Motor neuron (in vitro differentiated cells): ENCODE measurements around the gene KCND2. TPM values are rescaled to one million over a fixed set of nuclear protein-coding genes. Genes with fewer than 3 reads are reported as not detected.
A peak's percentile ranks its signal among the peaks of the same experiment; 100 is the strongest.
"Not testable (repeated sequence)": the region's sequence is repeated elsewhere in the genome, so short reads cannot be mapped to it uniquely, and the experiment has no call there.

Source experiments
- ATAC-seq, 8 experiments: fragments of 200-7000 bp; cut with Tn5 transposase; replicated peaks in 6 of 8; 2 replicates each; pipeline ENCODE4 v1.8.0; 2021; ENCODE audit warnings: mild to moderate bottlenecking in 8 of 8, moderate library complexity in 8 of 8
- H3K27ac ChIP-seq, 2 donors: fragments of 250-450 bp; sonication (Bioruptor Pico); 2 replicates each; pipeline ENCODE4 v1.9.0; 2021; ENCODE audit warnings: antibody characterized with exemption in 2 of 2, mild to moderate bottlenecking in 2 of 2, moderate library complexity in 1 of 2
- H3K4me1 ChIP-seq, 2 donors: fragments of 250-450 bp; sonication (Bioruptor Pico); replicated peaks in 1 of 2; 2 replicates each; pipeline ENCODE4 v1.6.1; 2021; ENCODE audit warnings: antibody characterized with exemption in 2 of 2, mild to moderate bottlenecking in 2 of 2, moderate library complexity in 1 of 2
- H3K4me3 ChIP-seq, 5 donors: fragments of 250-450 bp; sonication (Bioruptor Pico); 2 replicates each; pipeline ENCODE4 v1.9.0; 2021; ENCODE audit warnings: antibody characterized with exemption in 5 of 5, mild to moderate bottlenecking in 5 of 5, moderate library complexity in 4 of 5
- WGBS, 10 experiments: fragments of 450-650 bp; shearing (Covaris generic); methylation state at CpG; one replicate each; pipeline ENCODE4 v1.0.0; 2022; 5-methylcytosine and 5-hydroxymethylcytosine counted together
- in situ Hi-C, 9 experiments: fragments of 400-800 bp; cut with MboI; loops; one replicate each; pipeline ENCODE4 v1.15.0; 2021; ENCODE audit warnings: low sequenced_read_pairs in 9 of 9, low pct_unique_long_range_greater_than_20kb in 2 of 9; ENCODE audit not compliant: unreplicated experiment in 9 of 9
- total RNA-seq, 8 experiments: library from RNA; unstranded; fragments of 300-600 nt; gene quantifications; 2 replicates each; pipeline versions ENCODE4 v1.2.3 to v1.2.4, GENCODE V29; 2022

The KCND2 gene
- total RNA-seq, 8 experiments from 2014 or later: 0.36 to 14.7 (median 5.0) TPM

DNA sequence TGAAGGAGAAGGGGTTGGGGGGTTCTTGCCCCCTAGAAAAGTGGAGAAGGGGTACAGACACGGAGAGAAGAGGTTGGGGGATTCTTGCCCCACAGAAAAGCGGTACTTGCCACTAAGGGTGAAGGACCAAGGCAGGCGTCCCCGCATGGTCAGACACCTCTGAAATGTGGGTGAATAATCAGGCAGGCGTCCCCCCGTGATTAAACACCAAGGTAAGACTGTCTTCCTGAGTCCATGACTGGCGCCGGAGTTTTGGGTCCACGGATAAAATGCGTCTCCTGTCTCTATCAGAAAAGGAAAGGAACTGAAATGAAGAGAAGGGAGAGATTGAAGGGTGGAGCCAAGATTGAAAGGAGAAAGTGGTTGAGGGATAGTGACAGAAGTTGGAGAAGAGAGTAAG is 508.9 kb downstream of the KCND2 start:
- H3K27ac ChIP-seq, in situ Hi-C loops, H3K4me3 ChIP-seq, ATAC-seq, H3K4me1 ChIP-seq: not testable (repeated sequence)
- WGBS, 10 experiments: 40 to 100% (median 83%) methylated on average over 1 to 7 of the region's 10 CpGs; no CpG with 5 or more reads in 2 of the 10 experiments

DNA sequence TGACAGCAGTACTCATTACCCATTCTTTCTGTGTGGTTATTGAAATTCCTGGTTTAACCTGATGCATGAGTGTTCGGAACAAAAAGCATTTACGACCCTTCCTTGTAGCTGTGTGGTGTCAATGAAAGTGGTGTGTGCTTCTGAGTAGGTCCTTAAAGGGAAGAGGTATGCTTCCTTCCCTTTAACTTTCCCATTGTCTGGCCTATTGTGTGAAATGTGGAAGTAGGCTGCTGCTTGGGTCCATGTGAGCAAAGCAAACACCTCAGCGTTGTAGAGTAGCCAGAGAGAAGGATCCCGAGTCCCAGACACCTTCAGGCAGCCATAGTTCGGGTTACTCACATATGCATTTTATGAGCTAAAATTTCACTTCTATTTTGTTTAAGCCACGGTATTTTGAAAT is 510.3 kb downstream of the KCND2 start:
- in situ Hi-C loops: no loop called here
- WGBS, 10 experiments: 21 to 93% (median 86%) methylated on average over 3 to 6 of the region's 6 CpGs; no CpG with 5 or more reads in 2 of the 10 experiments
- H3K27ac ChIP-seq: no peak overlapping the region
- no peak overlapping the region for H3K4me3 ChIP-seq
- no peak for ATAC-seq
- no peaks in the 10 kb centered on the region for H3K4me1 ChIP-seq

DNA sequence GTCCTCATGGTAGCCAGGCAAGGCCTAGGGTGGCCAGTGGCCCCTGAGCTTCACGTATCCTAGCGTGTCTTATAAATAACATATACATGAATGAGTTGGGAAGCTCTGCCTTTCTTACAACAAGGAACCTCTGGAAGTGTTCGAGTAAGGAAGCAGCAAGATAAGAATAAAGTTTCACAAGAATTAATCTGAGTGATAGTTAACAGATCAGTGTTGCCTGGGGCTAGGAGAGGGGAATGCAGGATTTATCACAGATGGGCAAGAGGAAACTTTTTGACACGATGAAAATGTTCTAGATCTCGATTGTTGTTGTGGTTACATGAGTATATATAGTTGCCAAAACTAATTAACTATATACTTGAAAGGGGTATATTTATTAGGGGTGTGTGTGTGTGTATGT is 510.7 kb downstream of the KCND2 start:
- no peak overlapping the region for H3K4me3 ChIP-seq
- no peaks in the 10 kb centered on the region for H3K4me1 ChIP-seq
- in situ Hi-C loops: no loop called here
- no peak for ATAC-seq
- WGBS, 10 experiments: 7 to 100% (median 93%) methylated on average over 2 to 4 of the region's 5 CpGs; no CpG with 5 or more reads in 3 of the 10 experiments
- no peak overlapping the region for H3K27ac ChIP-seq

DNA sequence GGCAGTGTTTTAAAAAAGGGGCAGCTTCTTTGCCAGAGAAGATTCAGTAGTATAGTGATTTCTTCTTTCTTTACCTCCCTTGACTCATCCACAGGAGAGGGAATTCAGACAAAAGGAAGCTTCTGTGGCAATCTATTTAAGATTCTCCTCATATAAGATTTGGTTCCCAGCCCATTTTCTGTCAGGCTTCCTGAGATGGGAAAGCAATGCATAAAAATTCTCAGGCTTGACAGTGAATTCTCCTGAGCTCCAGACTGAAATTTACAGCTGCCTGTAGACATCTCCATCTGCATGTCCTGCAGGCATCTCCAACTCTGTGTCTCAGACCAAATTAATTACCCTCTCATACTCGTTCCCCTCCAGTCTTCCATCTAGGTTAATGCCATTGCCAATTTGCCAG is 512.1 kb downstream of the KCND2 start:
- in situ Hi-C loops: no loop called here
- WGBS, 10 experiments: 0 to 60% (median 17%) methylated on average over 1 of the region's 1 CpG; no CpG with 5 or more reads in 5 of the 10 experiments
- ATAC-seq: peak in 5 of 8 experiments; percentile 45 to 68 (median 53)
- Histone ChIP-seq H3K4me1 (no peaks in the 10 kb centered on the region), H3K27ac (no peak overlapping the region), H3K4me3 (no peak overlapping the region)

DNA sequence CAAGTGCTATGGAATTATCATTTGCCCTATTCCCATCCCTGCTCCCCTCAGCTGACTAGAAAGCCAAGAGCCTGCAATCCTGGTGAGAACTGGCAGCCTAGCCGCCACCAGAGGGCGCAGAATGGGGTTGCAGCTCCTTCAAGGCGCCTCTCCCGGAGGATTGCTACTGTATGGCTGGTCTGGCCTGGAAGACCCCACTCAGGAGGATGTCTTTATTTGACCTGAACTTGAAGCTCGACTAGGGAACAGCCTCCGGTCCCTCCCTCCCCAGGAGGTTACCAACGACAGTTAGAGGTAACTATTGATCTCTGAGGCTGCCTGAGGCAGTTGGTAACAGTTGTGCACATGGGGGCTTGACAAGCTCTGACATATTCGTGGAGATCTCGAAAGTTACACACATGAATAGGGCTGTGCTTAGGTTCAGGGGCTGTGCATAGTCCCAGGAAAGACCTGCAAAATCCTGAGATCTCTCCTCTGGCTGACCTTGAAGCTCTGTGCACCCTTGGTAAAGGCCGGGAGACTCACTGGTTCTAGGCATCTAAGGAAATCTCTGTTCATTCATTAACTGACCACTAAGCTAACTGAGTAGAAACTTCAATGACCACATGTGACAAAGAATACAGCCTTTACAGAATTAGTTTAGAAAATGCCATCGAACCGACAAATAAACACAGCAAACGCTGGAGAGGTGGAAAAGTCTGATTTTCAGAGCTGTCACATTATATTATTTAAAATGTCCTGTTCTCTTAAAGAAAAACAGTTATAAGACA is 519.3 kb downstream of the KCND2 start:
- WGBS, 10 experiments: 36 to 100% (median 71%) methylated on average over 1 to 10 of the region's 13 CpGs
- no peak overlapping the region for H3K4me3 ChIP-seq
- peak; percentile 86 to 98 (median 92) for ATAC-seq
- in situ Hi-C loops: no loop called here
- H3K4me1 ChIP-seq: no peaks in the 10 kb centered on the region
- no peak overlapping the region for H3K27ac ChIP-seq

DNA sequence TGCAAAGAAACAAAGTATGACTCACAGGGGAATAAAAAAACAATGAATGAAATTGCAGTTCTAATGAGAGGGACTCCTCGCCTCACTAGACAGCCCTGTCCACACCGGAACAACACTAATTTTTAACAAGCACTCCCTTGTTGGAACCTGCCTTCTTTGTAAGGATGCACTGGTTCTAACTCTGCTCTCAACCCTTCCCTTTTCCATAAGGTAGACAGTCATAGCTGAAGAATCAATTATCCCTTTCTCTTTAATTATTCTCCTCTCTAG is 519.8 kb downstream of the KCND2 start:
- peak in 1 of 8 experiments; percentile 27 for ATAC-seq
- 83 to 100% (median 100%) methylated on average over 1 to 2 of the region's 2 CpGs; no CpG with 5 or more reads in 3 of the 10 experiments for WGBS, 10 experiments

DNA sequence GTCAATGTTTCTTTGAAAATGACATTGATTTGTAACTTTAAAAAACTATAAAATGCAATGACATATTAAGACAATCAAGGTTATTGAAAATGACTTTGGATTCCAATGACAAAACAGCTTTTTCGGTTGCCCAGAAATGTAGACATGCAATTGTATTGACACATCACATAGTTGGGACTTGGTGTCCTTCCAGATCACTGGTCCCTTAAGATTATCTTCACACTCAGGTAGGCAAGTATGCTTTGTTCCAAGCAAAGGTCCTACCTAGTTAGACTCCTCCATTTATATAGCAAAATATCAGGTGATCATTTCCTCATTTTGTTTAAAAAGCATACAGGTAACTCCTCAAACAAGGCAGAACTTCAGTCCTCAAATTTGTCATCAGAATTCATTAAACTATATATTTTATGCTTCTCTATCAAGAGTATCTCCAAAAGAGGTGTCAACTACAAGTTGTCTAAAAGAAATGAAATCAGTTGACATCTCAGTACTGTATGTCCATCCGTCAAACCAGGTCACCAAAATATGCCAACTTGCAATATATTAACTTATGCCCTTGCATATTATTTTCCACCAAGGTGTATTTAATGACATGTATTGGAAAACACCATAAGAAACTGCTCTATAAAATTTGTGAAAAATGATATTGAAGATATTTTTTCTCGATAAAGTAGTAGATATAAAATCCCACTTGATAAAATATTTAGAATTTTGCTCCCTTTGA is 520.4 kb downstream of the KCND2 start:
- Histone ChIP-seq H3K4me3 (no peak overlapping the region), H3K4me1 (no peaks in the 10 kb centered on the region), H3K27ac (no peak overlapping the region)
- in situ Hi-C loops: no loop called here
- no peak for ATAC-seq
- WGBS, 10 experiments: 57 to 100% (median 91%) methylated on average over 1 to 3 of the region's 3 CpGs; no CpG with 5 or more reads in 1 of the 10 experiments

More for the DNA sequence above, 519.8 kb downstream of the KCND2 start:
- in situ Hi-C loops: no loop called here
- Histone ChIP-seq H3K4me1 (no peaks in the 10 kb centered on the region), H3K27ac (no peak overlapping the region), H3K4me3 (no peak overlapping the region)

DNA sequence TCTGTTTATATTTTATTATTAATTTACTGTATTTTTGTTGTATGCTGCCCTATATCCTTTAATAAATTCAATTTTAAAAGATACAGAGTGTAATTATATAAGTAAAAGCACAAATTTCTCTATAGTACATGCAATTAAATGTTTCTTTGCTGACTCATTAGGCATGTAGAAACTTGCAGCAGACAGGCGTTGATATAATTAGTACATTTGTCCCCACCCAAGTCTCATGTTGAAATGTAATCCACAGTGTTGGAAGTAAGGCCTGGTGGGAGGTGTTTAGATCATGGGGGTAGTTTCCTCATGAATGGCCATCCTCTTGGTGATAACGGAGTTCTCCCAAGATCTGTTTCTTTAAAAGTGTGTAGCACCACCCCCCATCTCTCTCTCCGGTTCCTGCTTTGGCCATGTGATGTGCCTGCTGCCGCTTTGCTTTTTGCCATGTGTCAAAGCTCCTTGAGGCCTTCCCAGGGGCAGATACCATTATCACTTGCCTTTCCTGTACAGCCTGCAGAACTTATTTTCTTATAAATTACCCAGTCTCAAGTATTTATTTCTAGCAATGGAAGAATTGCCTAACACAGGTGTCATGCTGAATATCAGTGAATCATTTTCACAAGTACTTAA is 521.2 kb downstream of the KCND2 start:
- no peaks in the 10 kb centered on the region for H3K4me1 ChIP-seq
- H3K27ac ChIP-seq: no peak overlapping the region
- in situ Hi-C loops: no loop called here
- peak in 2 of 8 experiments; percentile 61 to 78 for ATAC-seq
- 0 to 100% (median 70%) methylated on average over 1 to 3 of the region's 4 CpGs; no CpG with 5 or more reads in 1 of the 10 experiments for WGBS, 10 experiments
- no peak overlapping the region for H3K4me3 ChIP-seq

DNA sequence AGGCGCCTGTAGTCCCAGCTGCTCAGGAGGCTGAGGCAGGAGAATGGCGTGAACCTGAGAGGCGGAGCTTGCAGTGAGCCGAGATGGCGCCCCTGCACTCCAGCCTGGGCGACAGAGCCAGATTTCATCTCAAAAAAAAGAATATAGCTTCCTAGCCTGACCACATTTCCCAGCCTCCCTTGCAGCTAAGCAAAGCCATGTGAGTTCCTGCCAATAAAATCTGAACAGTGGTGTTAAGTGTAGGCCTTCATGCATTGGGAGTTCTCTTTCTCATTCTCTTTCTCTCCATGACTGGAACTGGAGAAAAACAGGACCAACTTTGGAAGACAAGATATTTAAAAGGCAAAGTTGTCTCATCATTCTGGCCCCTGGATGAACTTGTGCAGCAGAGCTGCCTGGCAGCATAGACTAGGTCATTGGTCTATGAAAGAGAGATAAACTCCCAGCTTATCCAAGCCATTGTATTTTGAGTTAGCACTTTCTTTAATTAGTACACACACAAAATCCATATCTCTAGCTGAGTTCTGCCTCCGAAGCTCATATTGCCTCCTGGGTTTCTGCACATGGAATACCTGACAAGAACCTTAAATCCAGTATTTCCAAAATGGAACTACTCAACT is 524.2 kb downstream of the KCND2 start:
- Histone ChIP-seq H3K4me1 (no peaks in the 10 kb centered on the region), H3K27ac (no peak overlapping the region), H3K4me3 (no peak overlapping the region)
- no peak for ATAC-seq
- 67 to 100% (median 95%) methylated on average over 1 to 4 of the region's 7 CpGs; no CpG with 5 or more reads in 1 of the 10 experiments for WGBS, 10 experiments
- in situ Hi-C loops: no loop called here

DNA sequence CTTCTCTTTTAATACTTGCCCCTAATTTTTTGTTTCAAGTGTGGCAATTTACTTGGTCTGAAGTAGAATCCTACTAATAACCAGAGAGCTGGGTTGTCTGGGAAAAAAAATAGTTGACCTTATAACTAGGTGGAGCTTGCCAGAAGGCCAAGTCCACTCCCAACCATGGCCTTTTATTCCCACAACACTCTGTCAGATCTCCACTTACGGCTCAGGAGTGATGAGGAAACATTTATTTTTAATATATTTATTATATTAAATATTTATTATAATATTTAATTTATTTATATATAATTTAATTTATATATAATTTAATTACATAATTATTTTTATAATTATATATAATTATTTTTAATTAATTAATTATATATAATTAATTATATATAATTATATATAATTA is 526.2 kb downstream of the KCND2 start:
- ATAC-seq: no peak
- in situ Hi-C loops: no loop called here
- no peak overlapping the region for H3K27ac ChIP-seq
- H3K4me1 ChIP-seq: no peaks in the 10 kb centered on the region
- 27 to 100% (median 90%) methylated on average over 1 of the region's 1 CpG; no CpG with 5 or more reads in 1 of the 10 experiments for WGBS, 10 experiments
- H3K4me3 ChIP-seq: no peak overlapping the region
